Measurements from ENCODE around the gene MFSD6. TPM values are rescaled to one million over a fixed set of nuclear protein-coding genes. Genes with fewer than 3 reads are reported as not detected.
"Not testable (repeated sequence)": the region's sequence is repeated elsewhere in the genome, so short reads cannot be mapped to it uniquely, and the experiment has no call there.

MFSD6 gene
- 0.63 and 1.5 TPM in 2 replicates for total RNA-seq
- 0.62 and 0.64 TPM in 2 replicates for polyA plus RNA-seq

- Histone ChIP-seq H3K36me3 (no peaks in the 10 kb centered on the region), H3K4me1 (ENCODE audit: low read depth) (no peaks in the 10 kb centered on the region), H3K4me3 (peak within 1 kb of the TSS; percentile 66), H3K9me3 (ENCODE audit: low read depth) (no peaks in the 10 kb centered on the region), H3K27ac (no peak within 1 kb of the TSS), H3K27me3 (peaks cover 84% of the 10 kb centered on the region)
- peak in 1 of 2 donors; percentile 57 for DNase-seq (ENCODE audit: low read depth in 1 of 2, low spot score in 1 of 2)
- TF ChIP-seq CTCF (IDR thresholded peaks at IDR 0.05; ENCODE audit: low read depth, low read length): no peak
These were observed at the start of gene MFSD6 for GRCh38 chr2:190407662-190408537. Gene MFSD6 (plus strand): TSS chr2:190408355. CDS start chr2:190436030, 27,675 bp downstream.

- not testable (repeated sequence) for H3K36me3 ChIP-seq; DNase-seq (ENCODE audit: low read depth in 1 of 2, low spot score in 1 of 2); H3K9me3 ChIP-seq (ENCODE audit: low read depth); H3K27ac ChIP-seq; H3K4me1 ChIP-seq (ENCODE audit: low read depth); H3K4me3 ChIP-seq
- peaks cover 47% of the 10 kb centered on the region for H3K27me3 ChIP-seq
These were observed 49.3 kb upstream of the MFSD6 start for GRCh38 chr2:190358655-190359448.

GRCh38 chr2:190360561-190360960 lies 47.6 kb upstream of the MFSD6 start:
- Histone ChIP-seq H3K27me3 (peaks cover 55% of the 10 kb centered on the region), H3K36me3 (no peaks in the 10 kb centered on the region), H3K4me3 (no peak overlapping the region), H3K9me3 (ENCODE audit: low read depth) (no peaks in the 10 kb centered on the region), H3K27ac (no peak overlapping the region), H3K4me1 (ENCODE audit: low read depth) (no peaks in the 10 kb centered on the region)
- no peak for DNase-seq (ENCODE audit: low read depth in 1 of 2, low spot score in 1 of 2)
- no peak for TF ChIP-seq CTCF (IDR thresholded peaks at IDR 0.05; ENCODE audit: low read depth, low read length)

DNA sequence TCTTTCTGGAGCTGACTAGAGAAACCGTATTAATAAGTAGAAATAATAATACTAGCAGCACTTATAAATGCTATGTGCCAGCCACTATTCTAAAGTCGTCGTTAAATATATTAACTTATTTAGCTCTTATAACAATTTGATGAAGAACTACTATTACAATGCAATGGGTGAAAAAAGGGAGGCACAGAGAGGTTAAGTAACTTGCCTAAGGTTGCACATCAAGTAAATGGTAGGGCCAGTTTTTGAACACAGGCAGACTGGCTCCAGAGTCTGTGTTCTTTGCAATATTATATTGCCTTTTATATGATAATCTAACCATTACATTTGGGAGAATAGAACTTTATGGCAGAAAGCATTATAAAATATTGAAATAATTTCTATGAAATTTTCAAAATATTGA lies 47.2 kb upstream of the MFSD6 start:
- Histone ChIP-seq H3K27me3 (peaks cover 55% of the 10 kb centered on the region), H3K4me3 (no peak overlapping the region), H3K36me3 (no peaks in the 10 kb centered on the region), H3K4me1 (ENCODE audit: low read depth) (no peaks in the 10 kb centered on the region), H3K27ac (no peak overlapping the region), H3K9me3 (ENCODE audit: low read depth) (no peaks in the 10 kb centered on the region)
- DNase-seq (ENCODE audit: low read depth in 1 of 2, low spot score in 1 of 2): no peak
- TF ChIP-seq CTCF (IDR thresholded peaks at IDR 0.05; ENCODE audit: low read depth, low read length): no peak

DNA sequence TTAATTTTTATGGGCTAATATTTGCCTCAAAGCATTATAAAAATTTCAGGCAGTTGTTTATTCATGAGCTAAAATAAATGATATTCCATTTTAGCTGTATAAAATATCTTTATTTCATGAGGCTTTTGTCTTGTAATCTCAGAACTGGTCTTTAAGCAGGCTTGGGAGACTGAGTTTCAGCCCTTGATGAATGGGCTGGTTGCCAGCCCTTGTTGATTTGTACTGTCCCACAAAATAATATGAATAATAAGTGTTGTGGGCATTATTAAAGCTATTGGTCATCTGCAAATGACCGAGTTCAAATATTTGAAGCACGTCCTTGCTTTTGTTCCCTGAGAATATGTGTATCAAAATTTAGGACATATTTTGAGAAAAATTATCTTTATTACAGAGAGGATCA lies 46.6 kb upstream of the MFSD6 start:
- Histone ChIP-seq H3K4me1 (ENCODE audit: low read depth) (no peaks in the 10 kb centered on the region), H3K9me3 (ENCODE audit: low read depth) (no peaks in the 10 kb centered on the region), H3K27me3 (peaks cover 55% of the 10 kb centered on the region), H3K36me3 (no peaks in the 10 kb centered on the region), H3K27ac (no peak overlapping the region), H3K4me3 (no peak overlapping the region)
- DNase-seq (ENCODE audit: low read depth in 1 of 2, low spot score in 1 of 2): no peak
- TF ChIP-seq CTCF (IDR thresholded peaks at IDR 0.05; ENCODE audit: low read depth, low read length): no peak

DNA sequence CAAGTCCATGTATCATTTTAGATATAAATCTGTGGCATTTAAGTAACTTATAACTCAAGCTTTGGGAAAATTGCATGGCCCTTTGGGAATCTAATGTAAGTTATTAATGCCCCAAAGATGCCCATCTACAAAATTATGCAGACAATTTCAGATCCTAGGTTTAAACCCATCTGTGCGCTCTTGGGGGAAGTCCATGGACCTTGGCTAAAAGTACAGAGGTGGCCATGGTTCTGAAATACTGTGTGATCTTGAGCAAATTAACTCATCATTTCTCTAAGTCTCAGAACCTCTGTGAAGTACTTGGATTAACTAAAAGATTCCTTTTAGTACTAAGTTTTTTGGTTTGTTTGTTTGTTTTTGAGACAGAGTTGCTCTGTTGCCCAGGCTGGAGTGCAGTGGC lies 45.3 kb upstream of the MFSD6 start:
- no peak for DNase-seq (ENCODE audit: low read depth in 1 of 2, low spot score in 1 of 2)
- no peak for TF ChIP-seq CTCF (IDR thresholded peaks at IDR 0.05; ENCODE audit: low read depth, low read length)
- no peaks in the 10 kb centered on the region for H3K36me3 ChIP-seq
- no peaks in the 10 kb centered on the region for H3K4me1 ChIP-seq (ENCODE audit: low read depth)
- H3K4me3 ChIP-seq: no peak overlapping the region
- H3K27ac ChIP-seq: no peak overlapping the region
- no peaks in the 10 kb centered on the region for H3K9me3 ChIP-seq (ENCODE audit: low read depth)
- H3K27me3 ChIP-seq: peaks cover 49% of the 10 kb centered on the region
